H1 (cell line): ENCODE results near the gene ZNF839. TPM values are rescaled to one million over a fixed set of nuclear protein-coding genes. Genes with fewer than 3 reads are reported as not detected.

ENCODE experiments used
- CTCF ChIA-PET: fragments of 300-600 bp; sonication (Branson Sonifier 250); formaldehyde crosslinking; loops from one replicate; lab custom pipeline; 2021; ENCODE audit not compliant: partially characterized antibody; lab: Charles Lee
- POLR2A ChIA-PET: fragments of 300-600 bp; sonication (Branson Sonifier 250); formaldehyde crosslinking; loops from one replicate; lab custom pipeline; 2021; ENCODE audit warnings: inconsistent platforms; ENCODE audit not compliant: partially characterized antibody; lab: Charles Lee
- DNase-seq, 2 experiments: peaks; one replicate each; pipeline versions ENCODE4 v3.0.0 to v3.0.0-alpha.2; 2010 to 2022; ENCODE audit warnings: low spot score in 2 of 2, low read depth in 1 of 2, mixed read lengths in 1 of 2
- FAIRE-seq: peaks from 2 replicates; lab custom pipeline; 2011; peaks lifted over from hg19 to GRCh38; lab: Jason Lieb, UNC
- H2AFZ ChIP-seq: 2 replicates; pipeline ENCODE4 v1.8.1; 2012; ENCODE audit warnings: low read length, inconsistent platforms
- H2AK5ac ChIP-seq: 2 replicates; pipeline ENCODE4 v1.6.1; 2013; ENCODE audit warnings: low read depth, low read length
- H2BK120ac ChIP-seq: replicated peaks from 2 replicates; pipeline ENCODE3; 2013; ENCODE audit warnings: low read depth, low read length, inconsistent platforms
- H2BK12ac ChIP-seq: 2 replicates; pipeline ENCODE4 v1.6.1; 2013; ENCODE audit warnings: low read depth, low read length
- H2BK15ac ChIP-seq: 2 replicates; pipeline ENCODE4 v1.6.1; 2013; ENCODE audit warnings: low read length
- H2BK20ac ChIP-seq: 2 replicates; pipeline ENCODE4 v1.6.1; 2013; ENCODE audit warnings: low read length
- H2BK5ac ChIP-seq: 2 replicates; pipeline ENCODE4 v1.6.1; 2013; ENCODE audit warnings: low read depth, low read length
- H3K14ac ChIP-seq: 2 replicates; pipeline ENCODE4 v1.6.1; 2013; ENCODE audit warnings: inconsistent platforms; ENCODE audit not compliant: insufficient read length
- H3K18ac ChIP-seq: 2 replicates; pipeline ENCODE4 v1.6.1; 2013; ENCODE audit warnings: low read length; ENCODE audit errors: extremely low read depth
- H3K23ac ChIP-seq: 2 replicates; pipeline ENCODE4 v1.6.1; 2013; ENCODE audit warnings: inconsistent platforms; ENCODE audit not compliant: insufficient read length
- H3K23me2 ChIP-seq: 2 replicates; pipeline ENCODE4 v1.6.1; 2013; ENCODE audit warnings: low read depth, low read length
- H3K27ac ChIP-seq: 2 replicates; pipeline ENCODE4 v1.6.1; 2011; ENCODE audit warnings: low read depth, low read length, inconsistent platforms
- H3K27me3 ChIP-seq, 4 experiments: replicated peaks in 1 of 4; 1 replicate in 1 of 4; 2 replicates in 3 of 4; pipeline versions ENCODE4 v1.6.1 to v1.8.1; 2011 to 2013; ENCODE audit warnings: low read length in 3 of 4, mild to moderate bottlenecking in 3 of 4, inconsistent platforms in 2 of 4, mixed read lengths in 2 of 4, moderate library complexity in 1 of 4; ENCODE audit not compliant: control insufficient read depth in 3 of 4, insufficient read depth in 3 of 4; ENCODE audit errors: extremely low read depth in 1 of 4
- H3K36me3 ChIP-seq, 4 experiments: 2 replicates each; pipeline versions ENCODE4 v1.6.1 to v1.8.1; 2011 to 2013; ENCODE audit warnings: mild to moderate bottlenecking in 4 of 4, low read length in 3 of 4, moderate library complexity in 2 of 4, control low read depth in 1 of 4, inconsistent platforms in 1 of 4; ENCODE audit not compliant: insufficient read depth in 4 of 4, control insufficient read depth in 2 of 4
- H3K4ac ChIP-seq: replicated peaks from 2 replicates; pipeline ENCODE3; 2013; ENCODE audit warnings: low read length, low read depth, mixed read lengths, inconsistent platforms; ENCODE audit not compliant: insufficient read length
- H3K4me1 ChIP-seq, 4 experiments: replicated peaks in 1 of 4; 1 replicate in 1 of 4; 2 replicates in 3 of 4; pipeline versions ENCODE4 v1.6.1 to v1.8.1; 2011 to 2013; ENCODE audit warnings: low read length in 3 of 4, inconsistent platforms in 2 of 4, mixed read lengths in 1 of 4; ENCODE audit not compliant: insufficient read depth in 4 of 4, control insufficient read depth in 3 of 4
- H3K4me2 ChIP-seq, 2 experiments: 2 replicates each; pipeline versions ENCODE4 v1.6.1 to v1.8.1; 2011 to 2013; ENCODE audit warnings: low read depth in 2 of 2, low read length in 2 of 2, control low read depth in 1 of 2, inconsistent platforms in 1 of 2, mild to moderate bottlenecking in 1 of 2; ENCODE audit not compliant: insufficient read depth in 1 of 2
- H3K4me3 ChIP-seq, 4 experiments: fragments of 200-600, 300-600 bp in 1 of 4; sonication (generic), shearing (Covaris generic), sonication (Bioruptor Twin) in 1 of 4; 2 replicates each; pipeline versions ENCODE4 v1.5.1 to v1.8.1; 2011 to 2016; ENCODE audit warnings: low read length in 4 of 4, low read depth in 3 of 4, control low read depth in 2 of 4, inconsistent platforms in 2 of 4, mild to moderate bottlenecking in 2 of 4, mixed read lengths in 1 of 4, moderate library complexity in 1 of 4; ENCODE audit not compliant: insufficient read depth in 2 of 4; ENCODE audit errors: extremely low read depth in 1 of 4
- H3K56ac ChIP-seq: replicated peaks from 2 replicates; pipeline ENCODE3; 2013; ENCODE audit warnings: low read depth, mild to moderate bottlenecking, mixed read lengths, low read length, inconsistent platforms; ENCODE audit not compliant: insufficient read length
- H3K79me1 ChIP-seq: 2 replicates; pipeline ENCODE4 v1.6.1; 2013; ENCODE audit warnings: low read depth, low read length, control low read depth
- H3K79me2 ChIP-seq, 2 experiments: 2 replicates each; pipeline versions ENCODE4 v1.6.1 to v1.8.1; 2012 to 2013; ENCODE audit warnings: low read length in 2 of 2, mild to moderate bottlenecking in 2 of 2, inconsistent platforms in 1 of 2; ENCODE audit not compliant: insufficient read depth in 2 of 2, control insufficient read depth in 1 of 2
- H3K9ac ChIP-seq, 4 experiments: replicated peaks in 1 of 4; 1 replicate in 1 of 4; 2 replicates in 3 of 4; pipeline versions ENCODE4 v1.6.1 to v1.8.1; 2011 to 2013; ENCODE audit warnings: low read depth in 3 of 4, low read length in 3 of 4, control low read depth in 2 of 4, mild to moderate bottlenecking in 2 of 4, moderate library complexity in 2 of 4, inconsistent platforms in 1 of 4; ENCODE audit errors: extremely low read depth in 1 of 4
- H3K9me3 ChIP-seq, 2 experiments: 2 replicates each; pipeline versions ENCODE4 v1.6.1 to v1.8.1; 2012 to 2013; ENCODE audit warnings: mild to moderate bottlenecking in 2 of 2, moderate library complexity in 2 of 2, control low read depth in 1 of 2, inconsistent platforms in 1 of 2, low read depth in 1 of 2, low read length in 1 of 2, mixed read lengths in 1 of 2; ENCODE audit not compliant: insufficient read depth in 2 of 2
- H4K20me1 ChIP-seq, 2 experiments: replicated peaks in 1 of 2; 2 replicates each; pipeline versions ENCODE3 to v1.8.1; 2011 to 2013; ENCODE audit warnings: inconsistent platforms in 2 of 2, low read length in 2 of 2, mild to moderate bottlenecking in 1 of 2; ENCODE audit not compliant: insufficient read depth in 2 of 2, control insufficient read depth in 1 of 2
- H4K5ac ChIP-seq: 2 replicates; pipeline ENCODE4 v1.6.1; 2013; ENCODE audit warnings: low read length, low read depth, mixed read lengths, inconsistent platforms; ENCODE audit not compliant: insufficient read length
- H4K8ac ChIP-seq: 2 replicates; pipeline ENCODE4 v1.8.0; 2013; ENCODE audit warnings: mild to moderate bottlenecking, moderate library complexity, low read length, inconsistent platforms; ENCODE audit not compliant: insufficient read depth; ENCODE audit errors: extremely low read depth
- H4K91ac ChIP-seq: replicated peaks from 2 replicates; pipeline ENCODE3; 2013; ENCODE audit warnings: low read length, mixed read lengths, inconsistent platforms; ENCODE audit not compliant: insufficient read length
- BRCA1 ChIP-seq: IDR thresholded peaks from 2 replicates; pipeline ENCODE4 v1.6.1; 2012; ENCODE audit warnings: low read depth, low read length, improper control_type of control experiment
- CREB1 ChIP-seq: IDR thresholded peaks from 2 replicates; pipeline ENCODE4 v1.6.1; 2012; ENCODE audit warnings: inconsistent platforms
- HDAC2 ChIP-seq, 2 experiments: fragments of 300-600 bp in 1 of 2; sonication (generic) in 1 of 2; IDR thresholded peaks; 2 replicates each; pipeline ENCODE4 v1.6.1; 2011 to 2012; ENCODE audit warnings: low read depth in 2 of 2, low read length in 2 of 2, mild to moderate bottlenecking in 2 of 2, moderate library complexity in 2 of 2, borderline replicate concordance in 1 of 2, inconsistent platforms in 1 of 2
- HDAC6 ChIP-seq: IDR thresholded peaks from one replicate; pipeline ENCODE4 v1.7.1; 2012; ENCODE audit warnings: low read depth, mild to moderate bottlenecking, inconsistent platforms, low read length, moderate library complexity
- KDM4A ChIP-seq: IDR thresholded peaks from one replicate; pipeline ENCODE4 v1.7.1; 2012; ENCODE audit warnings: low read depth, mild to moderate bottlenecking, moderate library complexity, low read length, inconsistent platforms; ENCODE audit not compliant: severe bottlenecking
- NRF1 ChIP-seq: IDR thresholded peaks from 2 replicates; pipeline ENCODE4 v1.6.1; 2011; ENCODE audit warnings: mild to moderate bottlenecking, low read depth, low read length, improper control_type of control experiment
- PHF8 ChIP-seq: fragments of 200-600 bp; sonication (generic); conservative IDR thresholded peaks from 2 replicates; pipeline ENCODE4 v1.7.1; 2012; ENCODE audit warnings: low read depth, mild to moderate bottlenecking, inconsistent platforms, low read length, moderate library complexity
- POU5F1 ChIP-seq: IDR thresholded peaks from 2 replicates; pipeline ENCODE4 v1.6.1; 2011; ENCODE audit warnings: low read depth, mild to moderate bottlenecking, low read length, moderate library complexity
- SAP30 ChIP-seq: fragments of 300-600 bp; sonication (generic); IDR thresholded peaks from 2 replicates; pipeline ENCODE4 v1.7.1; 2012; ENCODE audit warnings: low read length, moderate library complexity, mild to moderate bottlenecking, inconsistent platforms; ENCODE audit not compliant: insufficient read depth, insufficient replicate concordance
- TCF12 ChIP-seq: IDR thresholded peaks from 2 replicates; pipeline ENCODE4 v1.6.1; 2011; ENCODE audit warnings: low read depth, mild to moderate bottlenecking, low read length
- YY1 ChIP-seq: IDR thresholded peaks from 2 replicates; pipeline ENCODE4 v1.6.1; 2011; ENCODE audit warnings: low read depth, mild to moderate bottlenecking, low read length
- WGBS, 2 experiments: shearing (Covaris generic) in 1 of 2; methylation state at CpG; one replicate each; pipeline versions ENCODE4 v1.1.6 to v1.1.7; 2013 to 2015; ENCODE audit warnings: low lambda C conversion rate in 2 of 2, mixed read lengths in 2 of 2, inconsistent platforms in 1 of 2, low coverage in 1 of 2, missing lambda C conversion rate in 1 of 2; ENCODE audit not compliant: insufficient replicate concordance in 2 of 2, insufficient coverage in 1 of 2, insufficient read length in 1 of 2; ENCODE audit errors: extremely low coverage in 1 of 2, missing lambda C conversion rate in 1 of 2; 5-methylcytosine and 5-hydroxymethylcytosine counted together
- polyA plus RNA-seq, 7 experiments: library from polyadenylated mRNA; depleted of rRNA in 3 of 7; stranded (reverse) in 5 of 7; unstranded in 2 of 7; fragments of >200 nt in 5 of 7; fragments of 200-250 nt in 2 of 7; gene quantifications; 1 replicate in 5 of 7; 2 replicates in 1 of 7; 4 replicates in 1 of 7; pipeline versions ENCODE4 v1.2.1 to v1.2.3, GENCODE V29; 2011 to 2013; ENCODE audit warnings: missing spikeins in 2 of 7, mixed read lengths in 2 of 7
- total RNA-seq: library from RNA; stranded (reverse); fragmentation: NEBNext Ultra II Directional; extraction: Animal tissue kit (Norgen Biotek cat#: 25700); gene quantifications from 2 replicates; pipeline ENCODE4 v1.2.1, GENCODE V29; 2021

Gene ZNF839
- total and polyA plus RNA-seq, 2 of the 8 experiments (the other 6 are each of a cell fraction or from before 2014, with no cell fraction given), result 8.1 to 9.4 TPM

- H3K9ac ChIP-seq, result peak within 1 kb of the TSS in 3 of 4 experiments; percentile 39 to 55 (median 48); a peak in 6 of 7 replicates
- no peak within 1 kb of the TSS for H4K8ac ChIP-seq
- H4K5ac ChIP-seq, result no peak within 1 kb of the TSS
- H2BK15ac ChIP-seq, result no peak within 1 kb of the TSS
- H3K27me3 ChIP-seq, result no peaks in the 10 kb centered on the region
- H3K23me2 ChIP-seq, result no peaks in the 10 kb centered on the region
- H3K56ac ChIP-seq, result no peak within 1 kb of the TSS
- no peak within 1 kb of the TSS for H3K4ac ChIP-seq
- no peaks in the 10 kb centered on the region for H3K9me3 ChIP-seq
- no peak within 1 kb of the TSS for H3K14ac ChIP-seq
- no peak within 1 kb of the TSS for H2BK12ac ChIP-seq
- H2AK5ac ChIP-seq, result no peak within 1 kb of the TSS
- CTCF ChIA-PET, result interaction anchor here (0.6 to 3.7 kb wide), 5 partner anchors 10 to 258 kb away, joined by 3 to 19 read pairs (median 4); partner anchors contain the start of gene ZNF839
- H3K79me2 ChIP-seq, result no peaks in the 10 kb centered on the region
- no peaks in the 10 kb centered on the region for H3K4me1 ChIP-seq
- H3K4me3 ChIP-seq, result peak within 1 kb of the TSS; percentile 67 to 83 (median 74)
- H3K79me1 ChIP-seq, result no peaks in the 10 kb centered on the region
- no peak within 1 kb of the TSS for H3K23ac ChIP-seq
- peak within 1 kb of the TSS; percentile 0; the same call in 1 of the 2 replicates for H2BK5ac ChIP-seq
- DNase-seq (peak; percentile 97 to 100), FAIRE-seq (peak; percentile 92)
- no peak within 1 kb of the TSS for H2BK120ac ChIP-seq
- peak within 1 kb of the TSS; percentile 46 to 83 for H3K4me2 ChIP-seq
- H2BK20ac ChIP-seq, result no peak within 1 kb of the TSS
- POLR2A ChIA-PET, result interaction anchor here (0.6 to 2.1 kb wide), 5 partner anchors 10 to 165 kb away, joined by 3 to 14 read pairs (median 3); partner anchors contain the start of genes WDR20 and ZNF839
- H2AFZ ChIP-seq, result 0 out of 2 replicates have a peak within 1 kb of the TSS, but pooled peaks have one; percentile 42
- no peaks in the 10 kb centered on the region for H4K20me1 ChIP-seq
- H3K36me3 ChIP-seq, result no peaks in the 10 kb centered on the region
- H4K91ac ChIP-seq, result no peak within 1 kb of the TSS
- 5% methylated on average over 44 of the region's 53 CpGs; no CpG with 5 or more reads in 1 of the 2 experiments for WGBS, 2 experiments
- no peak within 1 kb of the TSS for H3K18ac ChIP-seq
- peak within 1 kb of the TSS; percentile 5; the same call in 1 of the 2 replicates for H3K27ac ChIP-seq
- TF ChIP-seq HDAC2 (IDR thresholded peaks at IDR 0.05; ENCODE audit: borderline replicate concordance in 1 of 2, low read depth in 2 of 2, low read length in 2 of 2) (peak; percentile 70 to 99; a peak in 3 of 4 replicates), SAP30 (peak; percentile 99), BRCA1 (no peak), HDAC6 (no peak), YY1 (peak; percentile 95), TCF12 (no peak), CREB1 (no peak), PHF8 (0 out of 2 replicates have a peak, but pooled peaks have one; percentile 23), POU5F1 (no peak), NRF1 (peak; percentile 100), KDM4A (peak; percentile 73)
Measured at GRCh38 chr14:102304611-102305506, 14.7 kb upstream of the ZNF839 start, which contains the start of gene MOK. TSS of gene MOK (minus strand) at chr14:102305164. CDS start at chr14:102304968, 196 bp downstream.
